Activated CD4-positive, alpha-beta T cell treated with anti-CD3 and anti-CD28 coated beads for 48 hours (primary cell): ENCODE measurements around the gene RSPH6A.
"Not testable (repeated sequence)": the region's sequence is repeated elsewhere in the genome, so short reads cannot be mapped to it uniquely, and the experiment has no call there.

Experiments
- DNase-seq: peaks from one replicate; pipeline ENCODE4 v3.0.0-alpha.2; 2020

Gene RSPH6A

DNA sequence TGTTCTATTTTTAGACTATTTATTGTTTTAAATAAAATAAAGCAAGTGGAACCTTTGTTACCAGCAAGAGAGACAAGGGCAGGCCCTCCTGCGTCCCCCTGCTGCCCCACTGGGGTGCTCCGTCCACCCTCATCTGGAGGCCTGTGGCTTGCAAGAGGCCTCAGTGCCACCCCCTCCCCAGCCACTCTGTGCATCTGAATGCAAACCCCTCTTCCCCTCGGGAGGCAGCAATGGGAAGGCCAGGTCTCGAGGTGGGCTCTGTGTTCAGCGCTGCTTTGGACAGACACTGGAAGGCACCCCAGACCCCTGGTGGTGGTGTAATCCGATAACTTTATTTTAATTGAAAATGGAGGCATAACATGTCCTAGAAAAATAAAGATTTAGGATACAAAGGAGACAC lies 50.6 kb downstream of the RSPH6A start:
- DNase-seq: no peak

DNA sequence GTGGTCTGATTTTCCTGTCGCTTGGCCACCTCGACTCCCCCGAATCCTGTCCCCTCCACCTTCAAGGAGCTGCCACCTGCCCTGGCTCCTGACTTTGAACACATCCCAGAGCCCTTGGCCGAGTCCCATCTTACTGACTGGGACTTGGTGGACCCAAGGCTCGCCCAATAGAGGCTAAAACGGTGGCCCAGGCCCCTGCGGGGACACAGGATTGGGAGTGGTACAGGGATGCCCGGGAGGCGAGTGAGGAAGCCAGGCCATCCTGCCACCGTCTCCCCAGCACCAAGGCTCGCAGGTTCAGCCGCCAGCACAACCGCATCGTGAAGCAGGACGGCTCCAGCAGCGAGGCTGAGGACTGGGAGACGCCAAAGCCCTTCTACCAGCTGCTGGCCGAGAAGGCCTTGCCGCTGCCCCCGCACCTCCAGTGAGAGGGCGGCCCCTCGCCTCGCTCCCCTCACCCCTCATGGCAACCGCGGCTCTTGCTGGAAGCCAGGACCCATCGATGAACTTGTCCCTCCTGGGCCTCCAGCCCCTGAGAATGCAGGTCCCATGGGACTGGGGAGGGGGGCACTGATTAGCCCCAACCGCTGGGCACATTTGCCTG lies 51.3 kb downstream of the RSPH6A start:
- DNase-seq: no peak

DNA sequence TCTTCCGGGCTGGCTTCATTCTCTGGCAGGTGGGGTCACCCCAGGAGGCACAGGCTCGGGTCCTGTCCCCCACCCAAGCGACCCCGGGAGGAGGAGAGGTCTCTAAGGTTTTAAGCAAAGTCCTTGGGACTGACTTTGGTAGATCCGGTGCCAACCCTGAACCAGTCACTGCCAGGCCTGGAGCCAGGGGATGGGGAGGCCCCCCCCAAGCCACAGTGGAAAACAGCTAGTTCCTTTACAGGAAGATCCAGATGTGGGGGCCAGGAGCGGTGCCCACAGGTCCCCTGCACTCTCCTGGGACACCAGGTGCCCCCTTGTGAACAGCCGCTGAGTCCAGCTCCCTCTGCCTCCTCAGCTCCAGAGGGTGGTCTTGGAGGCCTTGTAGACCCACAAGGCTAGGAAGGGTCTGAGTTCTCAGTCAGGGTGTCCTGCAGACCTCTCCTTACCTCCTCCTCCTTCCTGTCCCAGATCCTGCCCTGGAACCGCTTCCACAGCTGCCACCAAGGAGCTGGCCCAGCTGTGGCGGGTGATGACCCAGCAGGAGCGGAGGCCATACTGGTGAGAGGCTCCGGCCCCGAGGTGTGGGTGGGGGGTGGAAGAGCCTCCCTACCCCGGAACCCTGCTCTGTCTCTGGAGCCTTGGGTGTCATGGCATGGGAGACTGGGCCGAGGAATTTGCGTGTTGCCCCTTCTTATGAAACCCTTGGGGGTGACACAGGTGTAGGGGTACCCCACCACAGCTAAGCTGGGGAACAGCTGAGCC lies 52.1 kb downstream of the RSPH6A start:
- DNase-seq: no peak

DNA sequence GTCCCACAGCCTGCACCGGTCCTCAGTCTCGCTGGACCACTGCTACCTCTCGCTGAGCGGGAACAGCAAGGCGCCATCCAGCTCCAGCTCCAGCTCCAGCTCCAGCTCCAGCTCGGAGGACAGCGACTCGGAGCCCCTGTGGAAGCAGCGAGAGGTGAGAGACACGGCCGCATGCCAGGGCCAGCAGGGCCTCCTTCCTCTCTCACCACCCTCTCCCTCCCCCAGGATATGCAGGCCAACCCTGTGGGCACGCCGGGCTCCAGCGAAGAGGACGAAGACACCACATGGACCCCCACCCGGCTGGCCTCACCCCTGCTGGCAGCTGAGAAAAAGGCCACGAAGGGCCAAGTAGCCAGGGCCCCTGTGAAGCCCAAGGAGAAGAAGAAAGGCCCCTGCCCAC lies 53.4 kb downstream of the RSPH6A start:
- no peak for DNase-seq

DNA sequence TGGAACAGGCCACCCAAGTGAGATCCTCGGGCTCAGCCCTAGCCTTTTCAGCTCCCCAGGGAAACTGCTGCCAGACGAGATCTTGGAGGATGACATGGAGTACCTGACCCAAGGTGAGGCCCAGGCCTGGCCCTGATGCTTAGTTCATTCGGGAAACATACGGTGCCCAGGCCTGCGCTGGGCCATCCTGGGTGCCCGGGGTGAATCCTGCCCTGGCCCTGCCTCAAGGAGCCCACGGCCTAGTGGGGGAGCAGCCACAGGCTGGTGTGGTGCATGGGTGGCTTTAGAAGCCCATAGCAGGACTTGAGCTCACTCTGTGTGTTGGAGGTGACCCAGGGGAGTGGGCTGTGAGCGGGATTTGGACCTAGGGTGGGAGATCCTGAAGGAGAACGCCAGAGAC lies 56.2 kb downstream of the RSPH6A start:
- no peak for DNase-seq

DNA sequence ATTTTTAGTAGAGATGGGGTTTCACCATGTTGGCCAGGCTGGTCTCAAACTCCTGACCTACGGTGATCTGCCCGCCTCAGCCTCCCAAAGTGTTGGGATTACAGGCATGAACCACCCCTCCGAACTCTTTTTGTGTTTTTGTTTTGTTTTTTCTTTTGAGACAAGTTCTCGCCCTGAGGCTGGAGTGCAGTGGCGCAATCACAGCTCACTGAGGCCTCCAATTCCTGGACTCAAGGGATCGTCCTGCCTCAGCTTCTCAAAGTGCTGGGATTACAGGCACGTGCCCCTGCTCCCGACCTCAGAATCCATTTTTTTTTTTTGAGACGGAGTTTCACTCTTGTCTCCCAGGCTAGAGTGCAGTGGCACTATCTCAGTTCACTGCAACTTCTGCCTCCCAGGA lies 57.4 kb downstream of the RSPH6A start:
- DNase-seq: no peak

DNA sequence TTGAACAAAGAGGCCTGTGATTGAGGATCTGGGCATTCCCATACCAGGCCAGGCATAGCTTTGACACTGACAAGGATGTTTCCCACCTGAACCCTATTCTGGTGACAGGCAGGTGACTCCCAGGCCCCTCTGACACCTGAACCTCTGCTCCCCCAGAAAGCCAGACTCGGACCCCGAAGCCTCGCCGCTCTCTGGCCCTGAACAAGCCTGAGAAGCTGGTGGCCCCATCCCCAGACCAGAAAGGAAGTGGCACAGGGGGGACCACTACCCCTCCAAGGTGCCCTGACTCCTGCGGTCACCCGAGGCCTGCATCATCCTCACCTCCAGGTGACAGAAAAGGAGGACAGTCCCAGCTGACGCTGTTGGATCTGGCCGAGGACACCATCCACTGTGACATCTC lies 60.8 kb downstream of the RSPH6A start:
- no peak for DNase-seq

DNA sequence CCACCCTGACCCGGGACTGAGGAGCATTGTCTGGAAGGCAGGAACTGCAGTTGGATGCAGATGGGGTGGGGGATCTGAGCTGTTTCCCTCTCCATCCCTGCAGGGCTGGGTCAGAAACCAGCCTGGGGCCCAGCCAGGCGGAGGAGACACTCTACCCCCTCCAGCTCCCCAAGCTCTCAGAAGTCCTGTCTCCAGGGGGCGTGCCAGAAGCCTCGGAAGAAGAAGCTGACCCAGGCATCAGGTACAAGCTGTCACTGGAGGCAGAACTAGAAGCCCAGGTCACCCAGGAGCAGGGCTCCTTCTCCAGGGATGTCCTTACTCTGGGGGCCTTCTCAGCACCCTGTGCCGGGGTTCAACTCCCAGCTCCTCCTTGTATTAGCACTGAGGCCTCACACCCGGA lies 61.6 kb downstream of the RSPH6A start:
- no peak for DNase-seq

DNA sequence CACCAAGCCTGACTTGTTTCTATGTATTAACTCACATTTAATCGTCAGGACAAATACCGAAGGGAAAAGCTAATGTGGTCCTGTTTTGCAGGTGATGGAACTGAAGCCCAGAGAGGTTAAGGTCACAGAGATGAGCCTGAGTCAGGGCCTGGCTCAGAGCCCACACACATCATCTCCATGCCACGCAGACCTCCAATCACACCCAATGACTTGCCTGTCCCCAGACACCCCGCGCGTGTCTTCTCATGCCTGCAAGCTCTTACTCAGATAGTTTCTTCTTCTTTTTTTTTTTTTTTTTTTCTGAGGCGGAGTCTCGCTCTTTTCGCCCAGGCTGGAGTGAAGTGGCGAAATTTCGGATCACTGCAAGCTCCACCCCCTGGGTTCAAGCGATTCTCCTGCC lies 62.5 kb downstream of the RSPH6A start:
- DNase-seq: no peak

DNA sequence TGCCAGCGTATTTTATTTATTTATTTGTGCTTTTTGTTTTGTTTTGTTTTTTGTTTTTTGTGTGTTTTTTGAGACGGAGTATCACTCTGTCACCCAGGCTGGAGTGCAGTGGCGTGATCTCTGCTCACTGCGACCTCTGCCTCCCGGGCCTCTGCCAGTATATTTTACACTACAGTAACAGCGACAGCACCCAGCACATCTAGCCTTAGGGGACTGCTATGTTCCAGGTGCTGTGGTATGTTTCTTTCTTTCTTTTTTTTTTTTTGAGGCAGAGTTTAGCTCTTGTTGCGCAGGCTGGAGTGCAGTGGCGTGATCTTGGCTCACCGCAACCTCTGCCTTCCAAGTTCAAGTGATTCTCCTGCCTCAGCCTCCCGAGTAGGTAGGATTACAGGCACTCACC lies 63.6 kb downstream of the RSPH6A start:
- DNase-seq: not testable (repeated sequence)

DNA sequence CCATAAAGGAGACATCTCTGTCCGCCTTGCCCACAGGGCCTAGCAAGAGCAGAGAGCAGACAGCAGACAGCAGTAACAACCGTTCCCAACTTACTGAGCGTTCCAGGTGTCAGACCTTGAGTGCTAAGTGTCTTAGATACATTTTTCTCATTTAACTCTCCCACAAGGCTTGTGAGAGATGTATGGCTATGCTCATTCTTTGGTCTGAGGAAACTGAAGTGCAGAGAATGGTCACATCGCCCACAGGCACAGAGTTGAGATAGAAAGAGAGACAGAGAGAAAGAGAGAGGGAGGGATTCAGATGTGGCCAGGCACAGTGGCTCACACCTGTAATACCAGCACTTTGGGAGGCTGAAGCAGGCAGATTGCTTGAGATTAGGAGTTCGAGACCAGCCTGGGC lies 67.6 kb downstream of the RSPH6A start:
- no peak for DNase-seq

DNA sequence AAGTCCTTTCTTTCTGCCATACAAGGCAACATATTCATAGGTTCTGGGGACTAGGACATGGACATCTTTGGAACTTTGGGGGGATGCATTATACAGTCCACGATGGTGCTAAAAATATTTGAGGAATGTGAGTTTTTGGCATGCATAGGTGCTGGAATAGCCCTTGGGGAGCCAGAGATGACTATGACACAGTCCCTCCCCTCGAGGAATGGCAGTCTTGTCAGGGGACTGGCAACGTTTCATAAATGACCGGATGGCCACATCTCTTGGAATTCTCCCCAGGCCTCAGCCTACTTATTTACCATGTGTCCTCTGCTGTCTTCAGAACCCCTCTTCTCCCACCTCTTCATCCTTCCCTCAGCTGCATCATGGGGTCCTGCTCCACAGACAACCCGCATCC lies 68.2 kb downstream of the RSPH6A start:
- no peak for DNase-seq
